Measurements from ENCODE around the gene CHTF18. TPM values are rescaled to one million over a fixed set of nuclear protein-coding genes. Genes with fewer than 3 reads are reported as not detected.

The CHTF18 gene
- total and polyA plus RNA-seq, 2 experiments from 2014 or later = 9.7 to 18.1 TPM

DNA sequence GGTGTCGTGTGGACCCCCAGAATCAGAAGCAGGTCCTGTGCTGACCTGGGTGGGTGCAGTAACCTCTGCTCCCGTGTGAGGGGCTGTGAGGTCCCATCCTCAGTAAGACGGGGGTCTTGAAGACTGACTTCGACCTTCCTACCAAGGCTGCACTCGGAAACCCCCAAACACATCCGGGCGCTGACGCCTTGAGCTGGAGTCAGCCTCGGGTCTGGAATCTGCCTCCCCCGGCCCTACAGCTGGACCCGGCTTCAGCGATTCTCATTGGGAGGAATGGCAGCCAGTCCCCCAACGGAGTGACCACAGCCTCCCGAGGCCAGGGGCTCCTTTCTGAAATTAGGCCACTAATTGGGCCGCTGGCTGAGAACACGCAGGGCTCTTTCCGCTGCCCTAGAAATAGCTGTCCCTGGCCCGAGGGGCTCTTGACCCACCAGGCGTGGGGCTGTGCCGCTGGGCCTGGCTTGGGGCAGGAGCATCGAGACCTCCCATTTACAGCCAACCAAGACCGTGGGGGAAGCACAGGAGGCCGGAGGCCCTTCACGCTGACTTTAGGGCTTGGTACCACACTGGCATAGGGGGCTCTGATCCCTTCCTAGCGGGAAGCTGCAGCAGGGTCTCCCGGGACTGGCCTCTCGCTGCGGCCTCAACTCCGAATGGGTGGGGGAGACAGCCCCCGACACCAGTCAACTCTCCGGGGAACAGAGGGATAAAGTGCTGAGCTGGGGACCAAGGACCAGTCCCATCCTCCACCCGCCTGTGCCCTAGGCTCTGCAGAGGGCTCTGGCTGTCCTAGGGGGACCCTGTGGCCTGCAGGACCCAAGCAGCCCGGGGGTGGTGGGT lies 14.7 kb downstream of the CHTF18 start:
- peaks cover 50% of the 10 kb centered on the region for H3K27me3 ChIP-seq
- no peak for TF ChIP-seq EZH2phosphoT487 (IDR thresholded peaks at IDR 0.05; ENCODE audit: low read depth, severe bottlenecking, unreplicated experiment)
- TF ChIP-seq EZH2 (IDR thresholded peaks at IDR 0.05; ENCODE audit: borderline replicate concordance) = no peak
- TF ChIP-seq CTCF (IDR thresholded peaks at IDR 0.05; ENCODE audit: poor library complexity) = no peak
- H3K4me1 ChIP-seq (ENCODE audit: insufficient read depth) = peaks cover 4% of the 10 kb centered on the region

DNA sequence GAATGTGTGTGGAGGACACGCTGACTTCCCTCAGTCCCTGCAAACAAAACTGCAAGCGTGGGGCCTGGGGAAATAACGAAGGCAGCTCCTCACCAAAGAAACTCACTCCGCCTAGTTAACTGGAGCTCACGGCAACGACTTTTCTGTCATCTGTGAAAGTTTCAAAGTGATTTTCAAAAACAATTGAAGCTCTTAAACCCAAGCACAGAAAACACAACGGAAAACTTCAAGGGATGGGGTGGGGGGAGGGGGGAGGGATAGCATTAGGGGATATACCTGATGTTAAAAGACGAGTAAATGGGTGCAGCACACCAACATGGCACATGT lies 15.3 kb downstream of the CHTF18 start:
- peaks cover 4% of the 10 kb centered on the region for H3K4me1 ChIP-seq (ENCODE audit: insufficient read depth)
- no peaks in the 10 kb centered on the region for H3K9me3 ChIP-seq (ENCODE audit: low read depth)
- H3K4me3 ChIP-seq = no peak overlapping the region
- no peak for DNase-seq (ENCODE audit: low spot score)
- TF ChIP-seq EZH2 (IDR thresholded peaks at IDR 0.05; ENCODE audit: borderline replicate concordance) = no peak
- TF ChIP-seq EZH2phosphoT487 (IDR thresholded peaks at IDR 0.05; ENCODE audit: low read depth, severe bottlenecking, unreplicated experiment) = no peak
- no peak for TF ChIP-seq CTCF (IDR thresholded peaks at IDR 0.05; ENCODE audit: poor library complexity)
- no peak overlapping the region for H2AFZ ChIP-seq
- no peaks in the 10 kb centered on the region for H3K36me3 ChIP-seq (replicated peaks; ENCODE audit: insufficient read depth, low read depth)
- peaks cover 50% of the 10 kb centered on the region for H3K27me3 ChIP-seq
- peaks cover 10% of the 10 kb centered on the region for H3K79me2 ChIP-seq
- no peak overlapping the region for H3K4me2 ChIP-seq
- H4K20me1 ChIP-seq (ENCODE audit: insufficient read depth, poor library complexity, severe bottlenecking) = no peaks in the 10 kb centered on the region
- H3K27ac ChIP-seq = no peak overlapping the region
- H3K9me2 ChIP-seq (replicated peaks; ENCODE audit: insufficient read depth) = no peaks in the 10 kb centered on the region
- whole genome bisulfite sequencing (ENCODE audit: low lambda C conversion rate, missing lambda C conversion rate) = 60% methylated on average over 8 of the region's 8 CpGs

More for the DNA sequence above, 14.7 kb downstream of the CHTF18 start:
- WGBS (ENCODE audit: low lambda C conversion rate, missing lambda C conversion rate) = 80% methylated on average over 33 of the region's 33 CpGs
- no peaks in the 10 kb centered on the region for H3K36me3 ChIP-seq (replicated peaks; ENCODE audit: insufficient read depth, low read depth)
- peaks cover 5% of the 10 kb centered on the region for H3K79me2 ChIP-seq
- no peaks in the 10 kb centered on the region for H4K20me1 ChIP-seq (ENCODE audit: insufficient read depth, poor library complexity, severe bottlenecking)
- no peak overlapping the region for H3K4me2 ChIP-seq
- no peak overlapping the region for H3K27ac ChIP-seq
- H3K4me3 ChIP-seq = no peak overlapping the region
- no peak overlapping the region for H2AFZ ChIP-seq
- no peaks in the 10 kb centered on the region for H3K9me3 ChIP-seq (ENCODE audit: low read depth)
- DNase-seq (ENCODE audit: low spot score) = no peak
- no peaks in the 10 kb centered on the region for H3K9me2 ChIP-seq (replicated peaks; ENCODE audit: insufficient read depth)

- Histone ChIP-seq H4K20me1 (ENCODE audit: insufficient read depth, poor library complexity, severe bottlenecking) (no peaks in the 10 kb centered on the region), H3K9me3 (ENCODE audit: low read depth) (no peaks in the 10 kb centered on the region), H2AFZ (no peak overlapping the region), H3K27me3 (peaks cover 45% of the 10 kb centered on the region), H3K27ac (no peak overlapping the region), H3K9me2 (replicated peaks; ENCODE audit: insufficient read depth) (no peaks in the 10 kb centered on the region), H3K4me2 (no peak overlapping the region), H3K36me3 (replicated peaks; ENCODE audit: insufficient read depth, low read depth) (no peaks in the 10 kb centered on the region), H3K4me1 (ENCODE audit: insufficient read depth) (peaks cover 4% of the 10 kb centered on the region), H3K4me3 (no peak overlapping the region), H3K79me2 (peaks cover 10% of the 10 kb centered on the region)
- 57% methylated on average over 33 of the region's 33 CpGs for WGBS (ENCODE audit: low lambda C conversion rate, missing lambda C conversion rate)
- no peak for TF ChIP-seq CTCF (IDR thresholded peaks at IDR 0.05; ENCODE audit: poor library complexity)
- DNase-seq (ENCODE audit: low spot score) = no peak
These were observed 16.0 kb downstream of the CHTF18 start for GRCh38 chr16:804193-805048.
